GM10847 (cell line): Measurements from ENCODE around the gene TNFRSF8.
A peak's percentile ranks its signal among the peaks of the same experiment; 100 is the strongest.

Experiments used
- POLR2A ChIP-seq: IDR thresholded peaks from 2 replicates; pipeline ENCODE4 v1.6.1; 2011; ENCODE audit not compliant: insufficient read length; ENCODE audit errors: extremely low read depth

TNFRSF8 gene

GRCh38 chr1:12032161-12032621, 30.9 kb upstream of the TNFRSF8 start:
- no peak for TF ChIP-seq POLR2A

DNA sequence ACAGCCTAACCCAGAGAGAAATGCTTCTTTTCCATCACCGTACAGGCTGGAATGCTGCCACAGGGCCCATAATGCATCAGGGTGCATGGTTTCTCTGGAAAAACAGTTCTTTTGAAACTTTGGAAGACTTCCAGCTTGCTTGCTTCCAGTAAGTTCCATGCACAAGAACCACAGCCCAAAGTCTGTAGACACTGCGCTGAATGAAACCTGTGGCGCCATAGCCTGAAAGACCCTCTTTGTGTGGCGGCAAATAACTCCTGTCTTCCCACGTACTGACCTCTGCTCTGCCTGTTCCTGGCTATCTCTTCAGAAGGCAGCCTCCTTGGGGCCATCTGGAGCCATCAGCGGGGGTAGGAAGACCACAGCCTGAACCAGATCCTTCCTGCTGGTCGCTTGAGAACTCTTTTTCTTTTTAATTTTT, 28.7 kb upstream of the TNFRSF8 start:
- no peak for TF ChIP-seq POLR2A

DNA sequence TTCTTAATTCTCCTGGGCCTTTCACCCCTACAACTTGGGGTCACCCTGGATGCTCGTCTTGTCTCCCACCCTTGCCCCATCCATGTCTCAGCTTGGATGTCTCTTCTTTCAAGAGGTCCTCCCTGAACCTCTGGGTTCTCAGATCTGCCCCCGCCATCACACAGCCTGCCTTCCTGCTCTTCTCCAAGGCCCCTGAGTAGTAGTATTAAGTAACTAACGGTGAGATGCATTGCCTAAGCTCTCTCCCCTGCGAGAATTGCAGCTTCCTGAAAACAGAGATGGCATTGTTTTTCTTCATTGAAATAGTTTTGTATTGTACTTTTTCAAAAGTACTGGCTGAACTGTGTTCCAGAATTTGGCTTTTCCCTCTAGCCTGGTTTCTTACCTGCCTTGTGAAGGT, 27.8 kb upstream of the TNFRSF8 start:
- no peak for TF ChIP-seq POLR2A

DNA sequence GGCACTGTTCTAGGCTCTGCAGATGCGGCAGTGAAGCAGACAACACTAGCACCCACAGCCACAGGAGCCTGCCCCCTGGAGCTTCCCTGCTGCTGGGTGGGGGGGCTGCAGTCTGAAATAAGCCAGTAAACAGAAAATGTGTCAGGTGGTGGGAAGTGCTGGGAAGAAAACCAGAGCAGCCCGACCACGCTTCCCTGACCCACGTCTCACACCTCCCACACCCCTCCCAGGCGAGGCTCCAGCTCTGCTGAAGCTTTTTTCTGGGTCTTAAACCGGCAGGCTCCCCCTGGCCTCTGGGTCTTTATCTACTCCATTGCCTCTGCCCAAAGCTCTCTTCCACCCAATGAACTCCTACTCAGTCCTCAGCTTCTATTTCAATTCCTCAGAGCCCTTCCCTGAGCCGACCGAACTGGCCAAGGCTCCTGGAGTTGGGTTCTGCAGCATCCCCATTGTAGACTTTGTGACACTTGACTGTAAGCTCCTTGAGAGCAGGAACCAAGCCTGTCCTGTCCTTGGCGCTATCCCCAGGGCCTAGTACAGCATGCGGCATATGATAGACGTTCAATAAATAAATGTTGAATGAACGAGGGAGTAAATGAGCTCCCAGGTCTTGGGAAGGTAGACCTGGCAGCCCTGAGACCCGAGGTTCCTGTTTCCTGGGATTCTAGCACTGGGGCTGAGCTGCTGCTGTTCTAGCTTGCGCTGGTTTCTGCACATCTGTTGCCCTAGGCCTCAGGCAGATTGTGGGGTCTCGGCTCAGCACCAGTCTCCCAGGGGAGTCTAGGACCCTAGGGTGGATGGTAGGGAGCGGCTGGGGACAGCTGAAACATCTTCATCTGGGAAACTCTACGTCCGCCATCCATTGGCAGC, 25.4 kb upstream of the TNFRSF8 start:
- no peak for TF ChIP-seq POLR2A

GRCh38 chr1:12038356-12039163, 24.5 kb upstream of the TNFRSF8 start:
- no peak for TF ChIP-seq POLR2A

GRCh38 chr1:12039164-12039525, 24.0 kb upstream of the TNFRSF8 start:
- TF ChIP-seq POLR2A, result no peak

DNA sequence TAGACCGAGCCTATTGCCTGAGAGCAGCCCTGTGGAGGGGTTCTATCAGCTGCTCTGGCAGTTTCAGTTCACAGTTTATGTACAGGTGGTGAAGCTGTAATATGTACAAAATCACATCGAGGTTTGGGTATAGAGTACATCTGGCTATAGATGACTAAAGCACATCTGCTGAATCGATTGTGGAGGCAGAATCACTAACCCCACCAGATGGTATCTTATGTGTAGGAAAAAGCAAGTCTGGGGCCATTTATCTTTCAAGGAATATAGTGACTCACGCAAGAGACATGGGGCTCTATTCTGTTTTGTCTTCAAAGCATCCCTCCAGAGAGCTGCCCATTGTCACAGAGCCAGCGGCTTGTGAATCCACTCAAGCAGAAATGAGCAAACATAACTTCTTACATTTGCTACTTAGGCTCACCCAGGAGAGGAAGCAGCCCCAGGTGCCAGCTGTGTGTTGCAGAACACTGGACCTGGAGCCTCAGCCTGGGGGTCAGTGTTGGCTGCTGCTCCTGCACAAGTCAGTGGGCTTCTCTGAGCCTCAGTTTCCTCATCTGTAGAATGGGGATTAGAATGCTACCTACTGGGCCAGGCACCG, 22.5 kb upstream of the TNFRSF8 start:
- no peak for TF ChIP-seq POLR2A

DNA sequence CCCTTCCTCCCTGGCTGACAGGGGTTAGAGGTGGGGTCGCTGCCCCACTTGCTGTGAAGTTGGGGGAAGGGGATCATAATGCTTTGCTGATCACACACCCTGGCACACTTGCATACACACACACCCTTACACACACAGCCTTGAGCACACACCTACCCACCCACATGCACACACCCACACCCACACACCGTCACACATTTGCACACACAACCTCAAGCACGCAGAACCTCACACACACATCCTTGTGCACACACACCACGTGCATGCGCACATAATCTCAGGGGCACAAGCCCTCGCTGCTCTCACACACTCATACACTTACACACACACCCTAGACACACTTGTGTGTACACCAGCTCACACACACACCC, 16.4 kb upstream of the TNFRSF8 start:
- TF ChIP-seq POLR2A, result no peak

DNA sequence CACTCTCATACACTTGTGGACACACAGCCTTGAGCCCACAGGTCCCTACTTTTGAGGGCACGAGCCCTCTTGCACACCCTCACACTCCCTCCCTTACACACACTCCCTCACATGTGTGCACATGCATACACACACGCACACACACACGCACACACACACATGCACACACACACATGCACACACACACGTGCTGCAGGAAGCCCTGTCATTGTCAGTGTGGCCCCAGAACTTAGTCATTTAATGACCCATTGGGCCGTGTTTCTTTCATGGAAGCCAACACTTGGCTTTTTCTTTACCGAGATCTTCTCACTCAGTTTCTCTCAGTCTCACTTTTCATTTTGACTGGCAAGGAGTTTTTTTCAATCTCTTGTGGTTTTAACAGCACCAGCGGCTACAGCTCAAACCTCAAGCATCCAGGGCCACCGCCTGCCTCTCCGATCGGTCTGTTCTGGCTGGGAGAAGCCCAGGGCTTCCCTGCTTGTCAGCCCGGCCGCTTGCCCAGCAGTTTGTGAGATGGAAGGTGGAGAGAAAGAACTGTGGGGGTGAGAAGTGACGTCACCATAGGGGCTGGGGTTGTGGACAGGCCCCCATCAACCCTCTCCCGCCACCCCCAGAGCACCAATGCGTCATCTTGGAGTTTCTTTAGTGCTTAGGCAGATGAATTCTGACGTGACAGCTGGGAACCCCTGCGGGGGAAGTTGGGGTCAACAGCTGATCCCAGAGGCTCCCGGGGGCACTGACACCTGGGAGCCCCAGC, 15.8 kb upstream of the TNFRSF8 start:
- TF ChIP-seq POLR2A, result no peak

DNA sequence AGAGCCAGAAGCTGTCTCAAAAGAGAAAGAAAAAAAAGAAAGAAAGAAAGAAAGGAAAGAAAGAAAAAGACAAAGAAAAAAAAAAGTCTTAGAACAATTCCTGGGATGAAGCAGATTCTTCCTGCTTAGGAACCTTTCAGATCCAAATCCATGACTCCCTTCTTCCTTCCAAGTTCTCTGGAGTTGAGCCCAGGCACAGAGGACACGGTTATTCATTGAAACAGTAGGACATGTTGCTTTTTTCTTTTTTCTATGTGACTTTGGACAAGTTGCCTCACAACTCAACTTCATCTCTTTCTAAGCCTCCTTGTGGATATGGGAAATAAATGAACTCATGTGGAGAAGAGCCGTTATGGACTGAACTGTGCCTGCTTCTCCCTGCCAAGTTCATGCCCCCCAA, 14.7 kb upstream of the TNFRSF8 start:
- no peak for TF ChIP-seq POLR2A

DNA sequence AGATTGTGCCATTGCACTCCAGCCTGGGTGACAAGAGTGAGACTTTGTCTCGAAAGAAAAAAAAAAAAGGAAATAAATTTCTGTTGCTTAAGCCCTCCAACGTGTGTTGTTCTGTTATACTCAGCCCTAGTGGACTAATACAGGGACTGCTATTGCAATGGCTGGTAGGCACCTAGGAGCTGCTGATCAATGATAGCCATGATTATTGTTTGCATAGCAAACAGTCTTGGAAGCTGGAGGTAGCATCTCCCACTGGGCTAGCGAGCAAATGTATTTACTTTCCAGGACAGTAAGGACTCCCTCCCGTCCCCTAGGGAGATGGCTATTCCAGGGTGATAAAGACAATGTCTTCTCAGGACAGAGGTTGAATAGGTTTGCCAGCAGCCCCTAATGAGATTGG, 13.5 kb upstream of the TNFRSF8 start:
- TF ChIP-seq POLR2A, result no peak

- TF ChIP-seq POLR2A, result no peak
These were observed 11.7 kb upstream of the TNFRSF8 start for GRCh38 chr1:12051361-12051760.

- TF ChIP-seq POLR2A, result no peak
These were observed 11.0 kb upstream of the TNFRSF8 start for GRCh38 chr1:12052008-12052573.

GRCh38 chr1:12052997-12053686, 10.0 kb upstream of the TNFRSF8 start:
- TF ChIP-seq POLR2A, result no peak

GRCh38 chr1:12053752-12054548, 9.2 kb upstream of the TNFRSF8 start:
- peak; percentile 10 for TF ChIP-seq POLR2A
